GM04503 (cell line): ENCODE measurements around the gene CNTNAP2.
A peak's percentile ranks its signal among the peaks of the same experiment; 100 is the strongest.

ENCODE experiments used
- DNase-seq: peaks from one replicate; pipeline ENCODE4 v3.0.0-alpha.2; 2012; ENCODE audit warnings: low read depth

CNTNAP2 gene

DNA sequence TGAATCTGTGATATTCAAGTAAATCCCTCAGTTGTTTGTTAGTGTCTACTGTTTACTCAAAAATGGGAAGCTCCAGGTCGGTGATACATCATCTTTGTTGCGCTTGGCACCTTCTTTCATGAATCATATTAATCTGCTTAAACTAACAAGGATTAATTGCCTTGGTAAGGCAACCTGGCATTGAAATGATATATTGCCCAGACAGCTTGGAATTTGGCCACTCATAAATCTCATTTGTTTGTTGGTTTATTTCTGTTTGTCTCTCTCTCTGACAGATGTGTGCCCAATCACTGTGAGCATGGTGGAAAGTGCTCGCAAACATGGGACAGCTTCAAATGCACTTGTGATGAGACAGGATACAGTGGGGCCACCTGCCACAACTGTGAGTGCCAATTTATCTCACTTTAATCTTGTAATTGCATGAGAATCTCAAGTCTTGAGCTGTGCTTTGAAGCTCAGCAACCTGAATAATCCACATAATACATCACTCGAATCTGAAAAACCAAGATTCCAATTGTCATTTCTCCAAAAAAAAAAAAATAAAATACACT is 1369.1 kb downstream of the CNTNAP2 start:
- no peak for DNase-seq

DNA sequence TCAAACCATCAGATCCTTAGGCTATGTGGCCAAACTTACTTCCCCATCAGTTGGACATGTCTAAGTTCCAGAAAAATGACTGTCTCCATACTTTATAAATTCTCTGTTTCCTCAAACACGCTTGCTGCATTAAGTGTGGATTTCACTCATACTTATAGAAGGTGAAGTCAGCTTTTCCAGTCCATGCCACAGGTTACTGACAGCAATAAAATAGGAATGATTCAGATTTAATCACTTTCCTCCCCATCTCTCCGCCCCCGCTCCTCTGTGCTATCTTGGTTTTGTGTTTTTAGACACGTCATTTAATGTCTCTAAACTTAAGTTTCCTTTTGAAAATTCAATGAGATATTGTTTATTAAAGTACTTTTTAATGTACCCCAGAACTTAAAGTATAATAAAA is 1376.0 kb downstream of the CNTNAP2 start:
- no peak for DNase-seq

DNA sequence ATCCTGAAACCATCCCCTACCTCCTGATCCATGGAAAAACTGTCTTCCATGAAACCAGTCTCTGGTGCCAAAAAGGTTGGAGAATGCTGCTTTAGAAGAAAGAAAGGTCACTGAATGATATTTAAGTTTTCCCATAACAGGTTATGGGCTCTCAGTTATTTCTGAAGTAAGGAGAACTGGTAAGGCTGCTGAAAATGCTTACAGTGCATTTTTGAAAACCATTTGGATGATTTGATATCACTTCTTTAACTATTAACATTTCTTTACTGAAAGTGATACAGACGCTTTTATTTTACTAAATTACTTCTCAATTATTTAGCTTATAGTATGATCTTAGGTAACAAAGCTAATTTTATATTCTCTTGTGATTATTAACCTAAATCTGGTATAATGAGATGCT is 1379.6 kb downstream of the CNTNAP2 start:
- DNase-seq: no peak

DNA sequence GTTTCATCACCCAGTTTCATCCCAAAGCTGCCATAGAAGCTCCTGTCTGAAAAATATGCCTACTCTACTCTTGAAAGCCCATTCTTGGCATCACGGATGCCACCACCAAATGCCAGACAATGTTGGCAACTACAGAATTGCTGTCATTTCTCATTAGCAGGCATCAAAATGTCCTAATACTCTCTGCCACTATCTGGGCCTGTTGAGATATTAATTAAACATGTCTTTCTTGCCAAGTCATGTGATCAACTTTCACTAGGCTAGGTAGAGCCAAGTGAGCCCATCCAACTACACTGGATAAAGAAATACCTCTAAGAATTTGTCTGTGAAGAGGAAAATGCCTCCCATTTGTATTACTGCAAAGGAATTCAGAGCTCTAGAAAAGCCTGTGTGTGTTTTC is 1380.6 kb downstream of the CNTNAP2 start:
- no peak for DNase-seq

DNA sequence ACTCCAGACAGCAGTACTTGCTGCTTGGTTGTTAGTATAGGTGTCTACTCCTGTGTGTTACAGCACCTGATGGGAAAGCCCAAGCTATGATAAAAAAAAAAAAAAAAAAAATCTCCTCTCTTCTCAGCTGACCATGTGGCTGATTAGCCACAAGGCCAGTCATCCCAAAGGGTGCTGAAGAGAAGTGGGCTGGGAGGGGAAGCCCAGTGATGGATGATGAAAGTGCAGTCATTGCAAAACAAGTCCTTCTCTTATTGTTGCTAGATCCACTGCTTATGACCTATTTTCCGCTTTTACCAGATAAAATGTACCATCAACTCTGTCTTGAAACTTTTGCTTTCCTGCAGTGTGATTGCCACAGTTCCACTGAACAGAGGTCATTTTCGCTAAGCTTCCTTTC is 1381.5 kb downstream of the CNTNAP2 start:
- DNase-seq: no peak

DNA sequence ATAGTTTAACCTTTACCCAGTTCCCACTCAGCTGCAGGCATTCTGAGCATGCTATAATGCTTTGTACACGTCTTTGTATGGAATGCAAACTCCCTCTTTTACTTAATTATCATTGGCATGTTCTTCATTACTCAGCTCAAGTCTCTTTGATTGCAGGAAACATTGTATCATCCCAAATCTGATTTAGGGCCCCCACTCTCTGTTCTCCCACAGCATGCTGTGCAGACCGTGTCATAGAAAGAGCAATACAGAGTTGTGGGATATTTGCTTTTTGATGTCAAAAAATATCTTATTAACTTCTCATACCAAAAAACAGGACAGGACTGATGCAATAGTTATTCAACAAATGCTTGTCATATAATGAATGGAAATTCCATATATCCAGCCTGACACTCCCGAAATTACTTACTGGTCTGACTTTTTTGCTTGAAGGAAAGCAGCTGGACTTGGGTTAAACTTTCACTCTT is 1392.5 kb downstream of the CNTNAP2 start:
- peak; percentile 31 for DNase-seq

DNA sequence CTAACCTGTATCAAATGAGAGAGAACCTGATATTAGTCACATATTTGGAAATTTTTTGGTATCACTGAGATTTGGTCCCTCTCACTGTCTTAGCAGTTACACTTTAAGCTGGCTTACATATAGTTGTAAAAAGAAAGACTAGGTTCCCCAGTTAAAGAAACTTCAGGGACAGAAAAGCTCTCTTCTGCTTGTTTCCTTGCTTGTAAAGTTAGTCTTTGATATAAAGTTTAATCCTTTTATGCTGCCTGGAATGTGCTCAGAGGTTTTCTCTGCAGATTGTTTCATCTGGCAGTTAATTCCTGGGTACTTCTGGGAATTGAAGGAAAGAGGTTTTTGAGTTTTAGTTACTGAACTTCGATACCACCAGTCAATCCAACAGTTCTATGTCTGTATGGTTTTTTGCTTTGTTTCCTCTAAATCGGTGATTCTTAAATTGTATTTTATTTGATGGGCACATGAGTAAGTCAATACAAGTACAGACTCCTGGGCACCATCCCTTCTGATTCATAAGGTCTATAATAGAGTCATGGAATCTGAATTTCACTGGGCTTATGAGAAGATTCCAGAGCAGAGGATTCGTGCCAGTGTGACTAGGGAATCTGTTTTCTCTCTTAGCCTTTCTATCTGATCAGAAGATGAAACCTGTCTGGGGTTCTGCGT is 1393.1 kb downstream of the CNTNAP2 start:
- DNase-seq: peak; percentile 31

DNA sequence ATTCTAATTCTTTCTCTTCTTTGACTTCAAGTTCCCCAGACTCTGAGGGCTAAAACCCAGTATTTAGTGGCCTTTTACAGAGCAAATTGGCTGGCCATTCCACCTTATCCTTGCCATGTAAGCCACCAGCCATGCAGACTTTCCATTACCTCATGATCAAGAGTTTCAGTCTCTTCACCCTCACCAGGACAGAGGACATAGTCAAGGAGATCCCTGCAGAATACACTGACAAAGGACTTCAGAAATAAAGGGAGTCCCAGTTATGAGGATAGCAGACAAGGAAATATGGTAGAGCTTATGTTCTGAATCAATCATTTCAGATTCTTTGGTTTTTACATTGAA is 1393.6 kb downstream of the CNTNAP2 start:
- DNase-seq: no peak

DNA sequence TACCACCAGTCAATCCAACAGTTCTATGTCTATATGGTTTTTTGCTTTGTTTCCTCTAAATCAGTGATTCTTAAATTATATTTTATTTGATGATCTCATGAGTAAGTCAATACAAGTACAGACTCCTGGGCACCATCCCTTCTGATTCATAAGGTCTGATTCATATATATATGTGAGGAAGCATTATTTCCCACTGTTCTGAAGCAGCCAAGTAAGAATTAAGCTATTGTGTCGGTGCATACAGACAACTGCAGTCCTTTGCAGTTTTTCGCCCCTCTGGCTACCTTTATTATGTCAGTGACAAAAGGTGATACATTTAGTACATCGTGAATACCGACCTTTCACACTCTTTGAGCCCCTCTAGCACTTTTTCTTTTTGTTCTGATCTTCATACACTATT is 1394.3 kb downstream of the CNTNAP2 start:
- no peak for DNase-seq

DNA sequence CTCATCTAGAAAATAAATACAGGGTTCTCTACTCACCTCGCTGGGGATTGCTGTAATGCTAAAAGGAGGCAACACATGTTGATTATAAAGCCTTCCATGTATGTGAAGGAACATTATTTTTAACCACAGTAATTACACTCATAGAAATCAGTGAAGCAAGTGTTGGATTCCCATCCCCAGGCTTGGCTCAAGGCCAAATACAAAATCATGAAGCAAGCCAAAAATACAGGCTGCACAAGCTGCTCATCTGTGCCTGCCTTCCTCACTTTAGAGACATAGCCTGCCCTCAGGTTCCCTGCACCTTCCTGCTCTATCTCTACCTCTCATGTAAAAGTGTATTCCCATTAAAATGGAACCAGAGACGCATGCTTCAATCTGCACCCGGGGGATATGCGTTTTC is 1396.8 kb downstream of the CNTNAP2 start:
- no peak for DNase-seq

DNA sequence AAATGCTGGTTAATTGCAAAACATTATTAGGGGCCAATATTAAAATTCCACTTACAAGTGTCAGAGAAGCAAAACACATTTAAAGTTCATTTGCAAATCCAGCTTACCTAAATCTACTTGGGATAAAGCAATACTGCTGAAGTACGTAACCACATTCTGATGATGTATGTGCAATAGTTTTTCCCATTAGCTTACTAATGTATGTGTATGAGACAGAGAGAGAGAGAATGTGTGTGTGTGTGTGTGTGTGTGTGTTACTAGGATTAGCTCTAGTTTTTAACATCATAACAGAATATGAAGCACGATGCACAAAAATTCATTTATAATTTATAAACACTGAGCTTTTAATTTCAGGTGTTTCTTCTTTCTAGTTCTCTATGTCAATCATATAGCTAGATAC is 1399.8 kb downstream of the CNTNAP2 start:
- no peak for DNase-seq

DNA sequence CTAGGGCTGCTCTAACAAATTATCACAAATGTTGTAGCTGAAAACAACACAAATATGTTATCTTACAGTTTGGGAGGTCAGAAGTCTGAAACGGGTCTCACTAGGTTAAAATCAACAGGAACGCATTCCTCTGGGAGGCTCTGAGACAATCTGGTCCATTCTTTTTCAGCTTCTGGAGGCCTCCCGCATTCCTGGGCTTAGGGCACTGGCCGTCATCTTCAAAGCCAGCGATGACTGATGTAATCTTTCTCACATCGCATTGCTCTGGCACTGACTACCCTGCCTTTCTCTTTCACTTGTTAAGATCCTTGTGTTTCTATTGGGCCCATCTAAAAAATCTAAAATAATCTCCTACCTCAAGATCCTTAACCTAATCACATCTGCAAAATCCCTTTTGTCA is 1402.5 kb downstream of the CNTNAP2 start:
- DNase-seq: no peak

DNA sequence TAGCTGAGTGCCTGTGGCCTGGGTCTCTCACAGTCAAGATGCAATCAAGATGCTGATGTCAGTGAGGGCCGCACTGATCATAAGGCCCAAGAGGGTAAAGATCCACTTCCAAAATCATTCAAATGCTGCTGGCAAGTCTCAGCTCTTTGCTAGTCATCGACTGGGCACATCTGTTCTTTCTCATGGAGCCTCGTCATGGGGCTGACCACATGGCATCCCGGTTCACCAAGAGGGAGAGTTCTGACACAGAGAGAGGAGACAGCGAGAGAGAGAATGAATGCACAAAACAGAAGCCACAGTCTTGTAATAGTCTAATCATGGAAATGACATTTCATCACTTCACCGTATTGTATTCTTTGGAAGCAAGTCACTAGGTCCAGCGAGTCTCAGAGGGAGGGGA is 1406.5 kb downstream of the CNTNAP2 start:
- DNase-seq: no peak

DNA sequence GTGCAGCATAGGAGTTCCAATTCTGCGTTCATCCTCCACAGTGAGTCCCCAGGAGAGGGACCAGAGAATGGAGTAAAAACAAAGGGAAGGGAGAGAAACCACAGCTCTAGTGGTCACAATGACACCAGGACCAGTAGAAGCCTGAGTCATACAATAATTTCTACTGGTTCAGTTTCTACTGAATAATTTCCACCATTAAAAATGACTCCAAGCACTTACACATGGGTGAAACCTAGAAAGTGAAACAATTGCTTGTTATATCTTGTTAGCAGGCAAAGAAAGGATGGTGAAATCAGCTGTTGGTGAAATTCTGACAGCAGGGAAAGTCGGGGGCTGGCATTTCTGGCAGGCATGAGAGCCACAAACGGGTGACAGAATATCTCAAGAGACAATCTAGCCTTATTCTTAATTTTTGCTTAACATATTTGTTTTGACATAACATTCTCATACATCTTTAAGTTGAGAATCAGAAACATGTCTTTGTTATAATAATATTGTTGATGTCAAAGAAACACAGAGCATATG is 1408.2 kb downstream of the CNTNAP2 start:
- DNase-seq: no peak

DNA sequence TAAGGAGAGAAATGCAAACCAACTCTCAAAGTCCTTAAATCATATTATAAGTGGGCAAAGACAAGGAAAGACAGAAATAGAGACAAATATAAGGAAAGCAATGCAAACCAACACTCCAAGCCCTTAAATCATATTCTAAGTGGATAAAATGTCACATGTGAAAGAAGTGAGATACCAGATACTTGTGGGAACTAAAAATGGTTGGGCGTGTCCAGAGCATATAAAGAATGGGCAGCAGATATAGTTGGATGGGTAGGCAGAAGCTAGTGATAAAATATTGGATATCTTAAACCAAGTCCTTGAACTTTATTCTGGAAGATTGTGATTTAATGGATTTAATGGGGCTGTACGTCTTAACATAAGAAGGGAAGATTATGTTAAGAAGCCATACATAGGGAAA is 1408.7 kb downstream of the CNTNAP2 start:
- DNase-seq: no peak

DNA sequence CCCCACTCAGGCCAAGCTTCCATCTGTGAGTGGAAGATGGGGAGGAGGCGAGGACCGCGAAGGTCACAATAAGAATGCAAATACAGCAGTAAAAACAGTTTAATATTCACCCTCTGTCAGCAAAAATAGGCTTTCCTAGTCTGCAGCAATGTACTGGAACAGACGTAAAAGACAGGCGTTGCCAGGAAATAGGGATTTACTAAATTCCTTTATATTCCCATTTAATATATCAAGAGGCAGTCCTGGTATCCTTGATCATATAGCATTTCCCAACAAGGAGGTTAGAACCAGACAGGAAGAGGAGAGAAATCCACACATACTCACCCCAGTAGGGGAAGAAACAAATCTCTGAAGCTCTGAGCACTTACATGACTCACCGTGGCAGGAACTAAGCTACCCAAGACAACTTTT is 1419.1 kb downstream of the CNTNAP2 start:
- no peak for DNase-seq

DNA sequence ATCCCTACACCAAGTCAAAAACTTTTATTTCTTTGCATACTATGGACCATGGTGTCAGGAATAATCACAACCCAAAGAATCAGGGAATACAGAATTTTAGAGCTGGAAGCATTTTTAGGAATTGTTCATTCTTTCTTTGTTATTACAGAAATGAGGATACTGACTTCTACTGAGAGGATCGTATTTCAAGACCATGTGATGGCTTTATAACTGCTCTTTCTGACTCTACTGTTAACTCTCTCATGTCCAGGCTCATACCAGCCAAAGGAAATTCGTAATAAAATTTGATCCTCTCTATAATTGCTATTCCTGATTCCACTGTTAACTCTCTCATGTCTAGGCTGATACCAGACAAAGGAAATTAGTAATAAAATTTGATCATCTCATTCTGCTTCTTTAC is 1423.1 kb downstream of the CNTNAP2 start:
- no peak for DNase-seq

DNA sequence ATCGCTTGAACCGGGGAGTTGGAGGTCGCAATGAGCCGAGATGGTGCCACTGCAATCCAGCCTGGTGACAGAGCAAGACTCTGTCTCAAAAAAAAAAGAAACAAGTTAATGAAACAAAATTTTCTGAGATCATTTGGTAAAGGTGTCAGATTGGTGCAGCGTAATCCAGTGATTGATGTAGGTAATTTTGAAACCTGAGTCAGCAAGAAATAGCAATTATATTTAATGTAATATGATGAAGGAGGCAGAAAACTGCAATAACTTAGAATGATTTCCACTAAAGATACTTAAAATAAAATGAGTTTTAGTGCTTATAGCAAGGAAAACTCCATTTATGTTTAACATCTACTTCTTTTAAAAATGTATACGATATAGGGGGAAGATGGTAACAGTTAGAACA is 1424.1 kb downstream of the CNTNAP2 start:
- no peak for DNase-seq

DNA sequence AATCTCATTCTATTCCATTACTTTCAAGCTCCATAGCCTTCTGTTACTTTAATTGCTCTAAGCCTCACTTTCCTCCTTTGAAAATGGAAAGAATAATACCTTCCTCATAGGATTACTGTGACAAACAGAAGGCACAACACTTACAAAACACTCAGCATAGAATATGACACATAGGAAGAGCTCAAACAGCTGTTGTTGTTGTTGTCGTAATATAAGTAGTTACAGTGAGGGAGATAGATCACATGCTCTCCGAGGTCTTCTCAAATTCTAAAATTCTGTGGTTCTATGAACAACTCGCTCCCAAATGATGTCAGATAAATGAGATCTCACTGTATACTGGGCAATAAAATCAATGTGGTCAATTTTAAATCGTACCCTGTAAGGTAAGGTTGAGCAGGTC is 1424.7 kb downstream of the CNTNAP2 start:
- DNase-seq: no peak

DNA sequence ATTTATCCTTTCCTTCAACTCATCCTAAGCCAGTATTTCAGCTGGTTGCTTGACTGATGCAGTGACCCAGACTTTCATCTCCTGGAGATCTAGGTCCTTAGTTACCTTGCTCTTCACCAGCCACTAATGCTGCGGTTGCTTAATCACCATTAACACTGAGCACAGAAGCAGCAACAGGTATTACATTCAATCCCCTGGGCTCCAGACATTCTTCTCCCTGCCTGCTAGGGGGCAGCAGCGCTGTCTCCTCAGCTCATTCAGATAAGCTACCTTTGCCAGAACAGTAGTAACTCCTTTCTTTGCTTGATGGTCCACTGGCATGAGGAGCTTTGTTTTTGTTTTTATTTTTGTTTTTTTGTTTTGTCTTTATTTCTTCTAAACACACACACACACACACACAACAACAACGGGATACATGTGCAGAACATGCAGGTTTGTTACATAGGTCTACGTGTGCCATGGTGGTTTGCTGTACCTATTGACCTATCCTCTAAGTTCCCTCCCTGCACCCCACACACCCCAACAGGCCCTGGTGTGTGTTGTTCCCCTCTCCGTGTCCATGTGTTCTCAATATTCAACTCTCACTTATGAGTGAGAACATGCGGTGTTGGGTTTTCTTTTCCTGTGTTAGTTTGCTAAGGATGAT is 1430.8 kb downstream of the CNTNAP2 start:
- DNase-seq: no peak

DNA sequence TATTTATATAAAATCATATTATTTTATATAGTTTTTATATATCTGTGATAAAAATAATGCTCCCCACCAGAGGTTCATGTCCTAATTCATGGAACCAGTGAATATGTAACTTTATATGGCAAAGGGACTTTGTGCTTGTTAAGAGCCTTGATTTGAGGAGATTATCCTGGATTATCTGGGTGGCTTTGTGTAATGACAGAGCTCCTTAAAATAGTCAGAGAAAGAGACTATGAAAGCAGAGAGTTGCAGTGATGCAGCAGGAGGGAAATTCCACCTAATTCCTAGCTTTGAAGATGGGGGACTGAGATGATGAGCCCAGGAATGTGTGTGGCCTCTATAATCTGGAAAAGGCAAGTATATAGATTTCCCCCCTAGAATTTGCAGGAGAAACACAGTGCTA is 1439.7 kb downstream of the CNTNAP2 start:
- no peak for DNase-seq

DNA sequence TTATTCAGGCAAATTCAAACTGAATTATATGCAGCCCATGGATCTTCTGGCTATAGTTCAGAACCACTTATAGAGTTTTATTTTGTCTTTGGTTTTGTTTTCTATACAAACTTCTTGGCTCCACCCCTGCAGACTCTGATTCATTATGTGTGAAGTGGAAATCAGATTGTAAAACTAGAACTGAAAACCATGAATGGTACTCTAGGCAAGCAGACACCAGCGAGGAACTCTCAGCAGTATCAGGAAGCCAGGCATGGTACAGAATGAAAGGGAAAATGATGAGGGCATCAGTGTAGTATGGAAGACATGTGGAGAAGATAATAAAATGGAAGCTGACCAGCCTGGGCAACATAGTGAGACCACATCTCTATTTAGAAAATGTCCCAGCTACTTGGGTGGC is 1447.1 kb downstream of the CNTNAP2 start:
- DNase-seq: no peak

DNA sequence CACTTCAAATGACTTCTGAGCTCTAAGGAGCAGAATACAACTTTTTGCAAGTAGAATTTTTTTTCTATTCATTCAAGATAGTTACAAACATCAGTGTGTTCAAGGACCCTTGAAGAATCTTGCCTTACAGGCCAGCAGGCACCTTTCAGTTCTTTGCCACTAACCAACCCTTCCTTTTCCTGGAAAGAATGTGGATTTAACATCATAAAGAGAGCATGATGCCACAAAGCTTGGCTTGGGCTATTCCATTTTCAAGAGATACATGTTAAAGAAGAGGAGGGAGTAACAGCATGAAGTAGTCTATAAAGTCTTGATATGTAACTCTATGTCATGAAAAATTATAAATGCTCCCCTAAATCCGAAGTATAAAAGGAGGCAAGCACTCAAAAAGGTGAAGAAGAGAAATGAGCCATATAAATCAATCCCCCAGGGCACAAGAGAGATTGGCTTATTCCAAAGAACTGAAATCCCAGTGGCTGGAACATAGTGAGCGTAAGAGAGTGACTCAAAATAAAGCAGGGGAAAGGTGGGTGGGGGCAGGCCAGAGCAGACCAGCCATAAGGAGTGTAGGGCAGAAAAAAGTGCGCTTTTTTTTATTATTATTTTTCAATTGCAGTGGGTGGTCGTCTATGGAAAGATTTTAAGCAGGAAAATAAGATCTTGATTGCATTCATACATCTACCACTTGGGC is 1448.3 kb downstream of the CNTNAP2 start:
- no peak for DNase-seq
